WTC11 (cell line): ENCODE data around the gene DMBX1. TPM values are rescaled to one million over a fixed set of nuclear protein-coding genes. Genes with fewer than 3 reads are reported as not detected.

Source experiments
- ATAC-seq: fragments of 200-7000 bp; cut with Tn5 transposase; 2 replicates; pipeline ENCODE4 v1.10.0; 2021; ENCODE audit warnings: mild to moderate bottlenecking, moderate library complexity
- CTCF ChIA-PET: fragments of 300-600 bp; sonication (Branson Sonifier 250); formaldehyde crosslinking; loops from one replicate; lab custom pipeline; 2021; ENCODE audit warnings: antibody characterized with exemption; lab: Charles Lee
- POLR2A ChIA-PET: fragments of 350-600 bp; sonication (Branson Sonifier 250); formaldehyde crosslinking; loops from one replicate; lab custom pipeline; 2021; ENCODE audit warnings: antibody characterized with exemption; lab: Charles Lee
- DNase-seq: peaks from one replicate; pipeline ENCODE4 v3.0.0; 2021; ENCODE audit warnings: low spot score
- H3K27ac Mint-ChIP-seq: 2 replicates; pipeline ENCODE4 v1.8.0; 2021; ENCODE audit warnings: mixed read lengths
- H3K27me3 Mint-ChIP-seq: 2 replicates; pipeline ENCODE4 v1.8.0; 2021; ENCODE audit warnings: low read depth, mild to moderate bottlenecking, moderate library complexity, mixed read lengths
- H3K36me3 Mint-ChIP-seq: 2 replicates; pipeline ENCODE4 v1.8.0; 2021; ENCODE audit warnings: mixed read lengths
- H3K4me1 Mint-ChIP-seq: 2 replicates; pipeline ENCODE4 v1.8.0; 2022; ENCODE audit warnings: mixed read lengths
- H3K4me3 Mint-ChIP-seq: 2 replicates; pipeline ENCODE4 v1.8.0; 2021; ENCODE audit warnings: mild to moderate bottlenecking, moderate library complexity, mixed read lengths
- H3K9me3 Mint-ChIP-seq: 2 replicates; pipeline ENCODE4 v1.8.0; 2021; ENCODE audit warnings: mixed read lengths
- CREM ChIP-seq: sonication (generic); formaldehyde crosslinking; IDR thresholded peaks from 2 replicates; pipeline ENCODE4 v1.8.1; 2022; ENCODE audit warnings: mild to moderate bottlenecking, missing genetic modification reagents, moderate library complexity
- ELF4 ChIP-seq: sonication (generic); formaldehyde crosslinking; IDR thresholded peaks from 2 replicates; pipeline ENCODE4 v1.8.1; 2022; ENCODE audit warnings: low read depth, mild to moderate bottlenecking, moderate library complexity, missing genetic modification reagents
- ERG ChIP-seq: fragments of 250-450 bp; sonication (Bioruptor Pico); IDR thresholded peaks from 2 replicates; pipeline ENCODE4 v1.8.0; 2021; ENCODE audit warnings: mild to moderate bottlenecking
- FOXJ3 ChIP-seq: sonication (generic); formaldehyde crosslinking; IDR thresholded peaks from 2 replicates; pipeline ENCODE4 v1.9.0; 2021; ENCODE audit warnings: missing genetic modification reagents, mild to moderate bottlenecking, borderline replicate concordance
- FOXP4 ChIP-seq: sonication (generic); formaldehyde crosslinking; IDR thresholded peaks from 2 replicates; pipeline ENCODE4 v1.8.0; 2022; ENCODE audit warnings: mild to moderate bottlenecking, missing genetic modification reagents
- JUN ChIP-seq: sonication (generic); formaldehyde crosslinking; IDR thresholded peaks from 2 replicates; pipeline ENCODE4 v1.8.0; 2023; ENCODE audit warnings: mild to moderate bottlenecking, missing genetic modification reagents
- PREB ChIP-seq: sonication (generic); formaldehyde crosslinking; IDR thresholded peaks from 2 replicates; pipeline ENCODE4 v1.8.1; 2022; ENCODE audit warnings: mild to moderate bottlenecking, missing genetic modification reagents, moderate library complexity, borderline replicate concordance
- PRRX2 ChIP-seq: fragments of 250-450 bp; sonication (Bioruptor Pico); IDR thresholded peaks from 2 replicates; pipeline ENCODE4 v1.8.0; 2021; ENCODE audit warnings: mild to moderate bottlenecking
- RORB ChIP-seq: fragments of 250-450 bp; sonication (Bioruptor Pico); IDR thresholded peaks from 2 replicates; pipeline ENCODE4 v1.9.0; 2021; ENCODE audit warnings: mild to moderate bottlenecking
- SOX15 ChIP-seq: fragments of 250-450 bp; sonication (Bioruptor Pico); IDR thresholded peaks from 2 replicates; pipeline ENCODE4 v1.9.0; 2021; ENCODE audit warnings: mild to moderate bottlenecking
- STAT6 ChIP-seq: sonication (generic); formaldehyde crosslinking; conservative IDR thresholded peaks from 2 replicates; pipeline ENCODE4 v1.8.1; 2023; ENCODE audit warnings: mild to moderate bottlenecking, low read depth, missing genetic modification reagents, moderate library complexity
- TP53 ChIP-seq: sonication (generic); formaldehyde crosslinking; IDR thresholded peaks from 2 replicates; pipeline ENCODE4 v1.8.1; 2023; ENCODE audit warnings: mild to moderate bottlenecking, missing genetic modification reagents
- ZBTB21 ChIP-seq: sonication (generic); formaldehyde crosslinking; IDR thresholded peaks from 2 replicates; pipeline ENCODE4 v1.8.1; 2023; ENCODE audit warnings: mild to moderate bottlenecking, missing genetic modification reagents, borderline replicate concordance
- ZNF121 ChIP-seq: sonication (generic); formaldehyde crosslinking; IDR thresholded peaks from 2 replicates; pipeline ENCODE4 v1.8.0; 2023; ENCODE audit warnings: missing genetic modification reagents
- ZNF219 ChIP-seq: sonication (generic); formaldehyde crosslinking; IDR thresholded peaks from 2 replicates; pipeline ENCODE4 v1.8.0; 2023; ENCODE audit warnings: missing genetic modification reagents, mild to moderate bottlenecking, borderline replicate concordance
- ZNF232 ChIP-seq: sonication (generic); formaldehyde crosslinking; IDR thresholded peaks from 2 replicates; pipeline ENCODE4 v1.8.0; 2022; ENCODE audit warnings: mild to moderate bottlenecking, missing genetic modification reagents
- ZNF317 ChIP-seq: sonication (generic); formaldehyde crosslinking; IDR thresholded peaks from 2 replicates; pipeline ENCODE4 v1.8.1; 2023; ENCODE audit warnings: low read depth, mild to moderate bottlenecking, moderate library complexity, missing genetic modification reagents, borderline replicate concordance
- ZNF416 ChIP-seq: fragments of 250-450 bp; sonication (Bioruptor Pico); IDR thresholded peaks from 2 replicates; pipeline ENCODE4 v1.9.0; 2021; ENCODE audit warnings: mild to moderate bottlenecking, inconsistent platforms
- ZNF423 ChIP-seq: fragments of 250-450 bp; sonication (Bioruptor Pico); IDR thresholded peaks from 2 replicates; pipeline ENCODE4 v2.1.2; 2022; ENCODE audit warnings: mild to moderate bottlenecking, moderate library complexity
- ZNF512 ChIP-seq: sonication (generic); formaldehyde crosslinking; IDR thresholded peaks from 2 replicates; pipeline ENCODE4 v1.8.1; 2022; ENCODE audit warnings: missing genetic modification reagents, borderline replicate concordance
- total RNA-seq: library from RNA; stranded (reverse); gene quantifications from 3 replicates; pipeline ENCODE4 v1.2.3, GENCODE V29; 2021
- TF ChIP-seq, protein P1 (sequence below): fragments of 250-450 bp; sonication (Bioruptor Pico); IDR thresholded peaks from 2 replicates; pipeline ENCODE4 v1.9.0; 2021; ENCODE audit warnings: moderate library complexity, mild to moderate bottlenecking, inconsistent platforms, borderline replicate concordance
- TF ChIP-seq, protein P2 (sequence below): sonication (generic); formaldehyde crosslinking; IDR thresholded peaks from 2 replicates; pipeline ENCODE4 v1.8.1; 2023; ENCODE audit warnings: mild to moderate bottlenecking, missing genetic modification reagents
- TF ChIP-seq, protein P3 (sequence below): sonication (generic); formaldehyde crosslinking; IDR thresholded peaks from 2 replicates; pipeline ENCODE4 v1.8.0; 2022; ENCODE audit warnings: mild to moderate bottlenecking, missing genetic modification reagents

DMBX1 gene
- total RNA-seq, 1 experiment from 2014 or later = 3.7 TPM

GRCh38 chr1:46442317-46443161, 47.1 kb upstream of the DMBX1 start (continued):
- TF ChIP-seq, protein P1, sequence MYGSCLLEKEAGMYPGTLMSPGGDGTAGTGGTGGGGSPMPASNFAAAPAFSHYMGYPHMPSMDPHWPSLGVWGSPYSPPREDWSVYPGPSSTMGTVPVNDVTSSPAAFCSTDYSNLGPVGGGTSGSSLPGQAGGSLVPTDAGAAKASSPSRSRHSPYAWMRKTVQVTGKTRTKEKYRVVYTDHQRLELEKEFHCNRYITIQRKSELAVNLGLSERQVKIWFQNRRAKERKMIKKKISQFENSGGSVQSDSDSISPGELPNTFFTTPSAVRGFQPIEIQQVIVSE = no peak
- no peak for TF ChIP-seq SOX15 (CRISPR knock-in tag)
- no peak for TF ChIP-seq ZNF416 (CRISPR knock-in tag)
- TF ChIP-seq JUN (CRISPR knock-in tag) = no peak
- peak; percentile 41; the same call in 1 of the 2 replicates for TF ChIP-seq ZNF121 (CRISPR knock-in tag)
- TF ChIP-seq, protein P2, sequence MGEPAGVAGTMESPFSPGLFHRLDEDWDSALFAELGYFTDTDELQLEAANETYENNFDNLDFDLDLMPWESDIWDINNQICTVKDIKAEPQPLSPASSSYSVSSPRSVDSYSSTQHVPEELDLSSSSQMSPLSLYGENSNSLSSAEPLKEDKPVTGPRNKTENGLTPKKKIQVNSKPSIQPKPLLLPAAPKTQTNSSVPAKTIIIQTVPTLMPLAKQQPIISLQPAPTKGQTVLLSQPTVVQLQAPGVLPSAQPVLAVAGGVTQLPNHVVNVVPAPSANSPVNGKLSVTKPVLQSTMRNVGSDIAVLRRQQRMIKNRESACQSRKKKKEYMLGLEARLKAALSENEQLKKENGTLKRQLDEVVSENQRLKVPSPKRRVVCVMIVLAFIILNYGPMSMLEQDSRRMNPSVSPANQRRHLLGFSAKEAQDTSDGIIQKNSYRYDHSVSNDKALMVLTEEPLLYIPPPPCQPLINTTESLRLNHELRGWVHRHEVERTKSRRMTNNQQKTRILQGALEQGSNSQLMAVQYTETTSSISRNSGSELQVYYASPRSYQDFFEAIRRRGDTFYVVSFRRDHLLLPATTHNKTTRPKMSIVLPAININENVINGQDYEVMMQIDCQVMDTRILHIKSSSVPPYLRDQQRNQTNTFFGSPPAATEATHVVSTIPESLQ (CRISPR knock-in tag) = no peak
- TF ChIP-seq CREM = no peak
- TF ChIP-seq ERG (CRISPR knock-in tag) = no peak; the same call in 1 of the 2 replicates
- TF ChIP-seq RORB (CRISPR knock-in tag) = no peak
- no peak for TF ChIP-seq PREB (CRISPR knock-in tag)
- TF ChIP-seq ZNF232 (CRISPR knock-in tag) = no peak
- TF ChIP-seq ELF4 (CRISPR knock-in tag) = no peak
- no peak for TF ChIP-seq ZNF317 (CRISPR knock-in tag)

- Mint-ChIP-seq H3K4me1 (peaks cover 34% of the 10 kb centered on the region), H3K36me3 (no peaks in the 10 kb centered on the region), H3K27me3 (peaks cover 68% of the 10 kb centered on the region), H3K9me3 (no peaks in the 10 kb centered on the region), H3K27ac (no peak overlapping the region), H3K4me3 (peak overlapping the region; percentile 24; the same call in 1 of the 2 replicates)
- TF ChIP-seq STAT6 (no peak), ZNF219 (CRISPR knock-in tag) (no peak), SOX15 (CRISPR knock-in tag) (no peak), FOXJ3 (CRISPR knock-in tag) (no peak), ZNF512 (CRISPR knock-in tag) (no peak), TP53 (CRISPR knock-in tag) (no peak), FOXP4 (CRISPR knock-in tag) (no peak), ZBTB21 (CRISPR knock-in tag) (no peak), ZNF423 (no peak), PRRX2 (CRISPR knock-in tag) (no peak)
- TF ChIP-seq, protein P3, sequence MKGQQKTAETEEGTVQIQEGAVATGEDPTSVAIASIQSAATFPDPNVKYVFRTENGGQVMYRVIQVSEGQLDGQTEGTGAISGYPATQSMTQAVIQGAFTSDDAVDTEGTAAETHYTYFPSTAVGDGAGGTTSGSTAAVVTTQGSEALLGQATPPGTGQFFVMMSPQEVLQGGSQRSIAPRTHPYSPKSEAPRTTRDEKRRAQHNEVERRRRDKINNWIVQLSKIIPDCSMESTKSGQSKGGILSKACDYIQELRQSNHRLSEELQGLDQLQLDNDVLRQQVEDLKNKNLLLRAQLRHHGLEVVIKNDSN (CRISPR knock-in tag) = no peak
- ATAC-seq (no peak), DNase-seq (no peak)
- CTCF ChIA-PET = interaction anchor here (2.6 to 3.9 kb wide), 4 partner anchors 38 to 105 kb away, joined by 7 to 241 read pairs (median 22); no protein-coding TSS in a partner anchor
- POLR2A ChIA-PET = no interaction called here
Measured at GRCh38 chr1:46444466-46444865, 45.2 kb upstream of the DMBX1 start.
